Fibroblast of lung (primary cell): ENCODE data around the gene NEK11.
"Not testable (repeated sequence)": the region's sequence is repeated elsewhere in the genome, so short reads cannot be mapped to it uniquely, and the experiment has no call there.

Experiments used
- CTCF ChIP-seq, 2 donors: IDR thresholded peaks in 1 of 2; conservative IDR thresholded peaks in 1 of 2; 1 replicate in 1 of 2; 2 replicates in 1 of 2; pipeline ENCODE4 v1.5.1; 2011 to 2012; ENCODE audit warnings: low read length in 2 of 2, control low read depth in 1 of 2, inconsistent platforms in 1 of 2, low read depth in 1 of 2, mild to moderate bottlenecking in 1 of 2
- EZH2 ChIP-seq: IDR thresholded peaks from 2 replicates; pipeline ENCODE4 v1.5.1; 2012; ENCODE audit warnings: low read length, control low read depth, mild to moderate bottlenecking; ENCODE audit errors: missing control alignments

GRCh38 chr3:131331456-131332085 lies 304.9 kb downstream of the NEK11 start:
- TF ChIP-seq EZH2; CTCF (conservative IDR thresholded peaks at IDR 0.05 in 1 of 2, IDR thresholded peaks at IDR 0.05 in 1 of 2; ENCODE audit: low read depth in 1 of 2, low read length in 2 of 2): not testable (repeated sequence)
